ENCODE measurements around the gene LIME1. TPM values are rescaled to one million over a fixed set of nuclear protein-coding genes. Genes with fewer than 3 reads are reported as not detected.

The LIME1 gene
- total RNA-seq, 2 experiments from 2014 or later = 149 to 165 TPM

DNA sequence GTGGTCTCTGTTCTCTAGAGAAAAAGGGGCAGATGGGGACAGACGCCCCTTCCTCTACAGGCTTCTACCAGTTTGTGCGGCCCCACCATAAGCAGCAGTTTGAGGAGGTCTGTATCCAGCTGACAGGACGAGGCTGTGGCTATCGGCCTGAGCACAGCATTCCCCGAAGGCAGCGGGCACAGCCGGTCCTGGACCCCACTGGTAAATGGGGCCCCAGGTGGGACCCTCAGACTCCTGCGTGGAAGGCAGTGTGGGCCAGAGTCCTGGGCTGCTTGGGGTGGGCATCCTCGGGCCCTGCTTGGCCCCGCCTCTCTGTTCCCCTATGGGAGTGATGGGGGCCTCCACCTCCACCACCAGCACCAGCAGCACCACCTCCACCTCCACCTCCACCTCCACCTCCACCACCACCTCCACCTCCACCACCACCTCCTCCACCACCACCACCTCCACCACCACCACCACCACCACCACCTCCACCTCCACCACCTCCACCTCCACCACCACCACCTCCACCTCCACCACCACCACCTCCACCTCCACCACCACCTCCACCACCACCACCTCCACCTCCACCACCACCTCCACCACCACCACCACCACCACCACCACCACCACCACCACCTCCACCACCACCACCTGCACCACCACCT, 43.3 kb upstream of the LIME1 start:
- CTCF ChIA-PET = no interaction called here
- POLR2A ChIA-PET = no interaction called here
- Histone ChIP-seq H3K4me1 (ENCODE audit: insufficient read depth, low read length) (peaks cover 39% of the 10 kb centered on the region), H3K9me3 (ENCODE audit: control insufficient read depth in 1 of 2, insufficient read depth in 1 of 2, low read length in 2 of 2) (peaks cover 0 to 14% of the 10 kb centered on the region in 2 experiments), H3K36me3 (ENCODE audit: insufficient read depth, low read length) (no peaks in the 10 kb centered on the region), H3K4me3 (ENCODE audit: low read length) (no peak overlapping the region), H3K27me3 (ENCODE audit: control insufficient read depth in 1 of 2, insufficient read depth in 2 of 2, low read length in 2 of 2) (no peaks in the 10 kb centered on the region), H3K27ac (ENCODE audit: low read depth in 1 of 2, low read length in 2 of 2) (no peak overlapping the region)
- DNase-seq = peak in 1 of 14 experiments; percentile 20
- Mint-ChIP-seq H3K9me3 (no peaks in the 10 kb centered on the region), H3K4me3 (no peak overlapping the region), H3K27me3 (no peaks in the 10 kb centered on the region), H3K36me3 (ENCODE audit: low read depth) (peaks cover 4% of the 10 kb centered on the region), H3K27ac (no peak overlapping the region), H3K4me1 (ENCODE audit: low read depth) (peaks cover 4% of the 10 kb centered on the region)
- intact Hi-C loops (cut with DNase I, micrococcal nuclease) = no loop called here
- ATAC-seq (ENCODE audit: poor library complexity) = no peak
- TF ChIP-seq, protein P1, sequence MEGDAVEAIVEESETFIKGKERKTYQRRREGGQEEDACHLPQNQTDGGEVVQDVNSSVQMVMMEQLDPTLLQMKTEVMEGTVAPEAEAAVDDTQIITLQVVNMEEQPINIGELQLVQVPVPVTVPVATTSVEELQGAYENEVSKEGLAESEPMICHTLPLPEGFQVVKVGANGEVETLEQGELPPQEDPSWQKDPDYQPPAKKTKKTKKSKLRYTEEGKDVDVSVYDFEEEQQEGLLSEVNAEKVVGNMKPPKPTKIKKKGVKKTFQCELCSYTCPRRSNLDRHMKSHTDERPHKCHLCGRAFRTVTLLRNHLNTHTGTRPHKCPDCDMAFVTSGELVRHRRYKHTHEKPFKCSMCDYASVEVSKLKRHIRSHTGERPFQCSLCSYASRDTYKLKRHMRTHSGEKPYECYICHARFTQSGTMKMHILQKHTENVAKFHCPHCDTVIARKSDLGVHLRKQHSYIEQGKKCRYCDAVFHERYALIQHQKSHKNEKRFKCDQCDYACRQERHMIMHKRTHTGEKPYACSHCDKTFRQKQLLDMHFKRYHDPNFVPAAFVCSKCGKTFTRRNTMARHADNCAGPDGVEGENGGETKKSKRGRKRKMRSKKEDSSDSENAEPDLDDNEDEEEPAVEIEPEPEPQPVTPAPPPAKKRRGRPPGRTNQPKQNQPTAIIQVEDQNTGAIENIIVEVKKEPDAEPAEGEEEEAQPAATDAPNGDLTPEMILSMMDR (IDR thresholded peaks at IDR 0.05) = no peak

DNA sequence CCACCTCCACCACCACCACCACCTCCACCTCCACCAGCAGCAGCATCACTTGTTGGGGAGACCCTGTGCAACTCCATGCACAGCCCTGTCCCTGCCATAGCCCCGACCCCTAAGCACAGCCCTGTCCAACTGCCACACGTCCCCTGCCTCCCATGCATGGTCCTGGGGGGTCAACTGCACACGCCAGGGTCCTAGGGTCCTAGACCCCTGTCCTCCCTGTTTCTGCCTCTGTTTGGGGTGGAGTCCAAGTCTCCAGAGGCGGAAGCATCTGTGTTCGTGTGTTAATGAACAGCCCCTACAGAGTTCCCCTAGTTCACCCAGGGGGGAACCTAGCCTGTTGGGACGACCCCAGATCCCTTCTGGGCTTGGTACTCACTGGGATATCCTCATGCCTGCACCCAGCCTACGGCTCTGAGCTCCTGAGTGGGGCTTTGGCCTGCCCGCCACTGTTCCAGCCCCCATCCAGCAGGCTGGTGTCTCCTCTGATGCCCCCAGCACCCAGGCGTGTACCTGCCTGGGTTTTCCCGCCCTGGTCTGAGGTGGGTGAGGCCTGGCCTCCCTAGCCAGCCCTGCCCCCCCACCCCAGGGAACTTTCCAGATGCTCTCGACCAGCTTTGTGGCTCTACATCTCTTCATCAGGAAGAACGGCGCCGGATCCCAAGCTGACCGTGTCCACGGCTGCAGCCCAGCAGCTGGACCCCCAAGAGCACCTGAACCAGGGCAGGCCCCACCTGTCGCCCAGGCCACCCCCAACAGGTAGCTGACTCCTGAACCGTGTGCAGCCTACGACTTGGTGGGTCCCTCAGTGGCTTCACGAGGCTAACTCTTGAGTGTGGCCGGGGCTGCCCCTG, 42.5 kb upstream of the LIME1 start:
- no peak for ATAC-seq (ENCODE audit: poor library complexity)
- TF ChIP-seq, protein P1 (IDR thresholded peaks at IDR 0.05) = no peak
- intact Hi-C loops (cut with DNase I, micrococcal nuclease) = no loop called here
- CTCF ChIA-PET = no interaction called here
- H3K4me1 ChIP-seq (ENCODE audit: insufficient read depth, low read length) = peaks cover 45% of the 10 kb centered on the region
- H3K9me3 ChIP-seq (ENCODE audit: control insufficient read depth in 1 of 2, insufficient read depth in 1 of 2, low read length in 2 of 2) = peaks cover 0 to 14% of the 10 kb centered on the region in 2 experiments
- no peaks in the 10 kb centered on the region for H3K27me3 ChIP-seq (ENCODE audit: control insufficient read depth in 1 of 2, insufficient read depth in 2 of 2, low read length in 2 of 2)
- peaks cover 4% of the 10 kb centered on the region for H3K36me3 Mint-ChIP-seq (ENCODE audit: low read depth)
- H3K36me3 ChIP-seq (ENCODE audit: insufficient read depth, low read length) = no peaks in the 10 kb centered on the region
- peaks cover 4% of the 10 kb centered on the region for H3K4me1 Mint-ChIP-seq (ENCODE audit: low read depth)
- H3K4me3 ChIP-seq (ENCODE audit: low read length) = no peak overlapping the region
- no peaks in the 10 kb centered on the region for H3K27me3 Mint-ChIP-seq
- POLR2A ChIA-PET = no interaction called here
- H3K27ac ChIP-seq (ENCODE audit: low read depth in 1 of 2, low read length in 2 of 2) = no peak overlapping the region
- no peak overlapping the region for H3K27ac Mint-ChIP-seq
- H3K4me3 Mint-ChIP-seq = no peak overlapping the region
- no peaks in the 10 kb centered on the region for H3K9me3 Mint-ChIP-seq
- DNase-seq = peak in 1 of 14 experiments; percentile 24

DNA sequence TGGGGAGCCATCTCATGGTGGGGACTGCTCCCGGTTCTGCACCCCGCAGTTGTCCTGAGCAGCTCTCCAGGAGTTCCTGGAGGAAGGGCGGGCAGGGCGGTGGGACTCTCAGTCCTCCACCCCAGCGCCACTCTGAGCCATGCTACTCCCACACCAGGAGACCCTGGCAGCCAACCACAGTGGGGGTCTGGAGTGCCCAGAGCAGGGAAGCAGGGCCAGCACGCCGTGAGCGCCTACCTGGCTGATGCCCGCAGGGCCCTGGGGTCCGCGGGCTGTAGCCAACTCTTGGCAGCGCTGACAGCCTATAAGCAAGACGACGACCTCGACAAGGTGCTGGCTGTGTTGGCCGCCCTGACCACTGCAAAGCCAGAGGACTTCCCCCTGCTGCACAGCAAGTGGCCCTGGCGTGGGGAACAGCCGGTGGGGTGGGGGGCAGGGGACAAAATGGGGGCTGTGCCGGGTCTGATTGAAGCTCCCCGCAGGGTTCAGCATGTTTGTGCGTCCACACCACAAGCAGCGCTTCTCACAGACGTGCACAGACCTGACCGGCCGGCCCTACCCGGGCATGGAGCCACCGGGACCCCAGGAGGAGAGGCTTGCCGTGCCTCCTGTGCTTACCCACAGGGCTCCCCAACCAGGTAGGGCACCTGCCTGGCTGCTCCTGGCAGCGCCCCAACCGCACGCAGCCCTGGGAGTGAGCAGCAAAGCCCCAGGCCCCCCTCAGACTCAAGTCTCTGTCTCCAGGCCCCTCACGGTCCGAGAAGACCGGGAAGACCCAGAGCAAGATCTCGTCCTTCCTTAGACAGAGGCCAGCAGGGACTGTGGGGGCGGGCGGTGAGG, 41.7 kb upstream of the LIME1 start:
- intact Hi-C loops (cut with DNase I, micrococcal nuclease) = no loop called here
- CTCF ChIA-PET = no interaction called here
- TF ChIP-seq, protein P1 (IDR thresholded peaks at IDR 0.05) = no peak
- ATAC-seq (ENCODE audit: poor library complexity) = no peak
- Mint-ChIP-seq H3K4me1 (ENCODE audit: low read depth) (peaks cover 4% of the 10 kb centered on the region), H3K4me3 (no peak overlapping the region), H3K27me3 (no peaks in the 10 kb centered on the region), H3K27ac (no peak overlapping the region), H3K36me3 (ENCODE audit: low read depth) (peaks cover 4% of the 10 kb centered on the region), H3K9me3 (no peaks in the 10 kb centered on the region)
- Histone ChIP-seq H3K27ac (ENCODE audit: low read depth in 1 of 2, low read length in 2 of 2) (no peak overlapping the region), H3K4me1 (ENCODE audit: insufficient read depth, low read length) (peaks cover 54% of the 10 kb centered on the region), H3K36me3 (ENCODE audit: insufficient read depth, low read length) (peaks cover 2% of the 10 kb centered on the region), H3K4me3 (ENCODE audit: low read length) (no peak overlapping the region), H3K9me3 (ENCODE audit: control insufficient read depth in 1 of 2, insufficient read depth in 1 of 2, low read length in 2 of 2) (peaks cover 0 to 14% of the 10 kb centered on the region in 2 experiments), H3K27me3 (ENCODE audit: control insufficient read depth in 1 of 2, insufficient read depth in 2 of 2, low read length in 2 of 2) (no peaks in the 10 kb centered on the region)
- peak in 1 of 14 experiments; percentile 20 for DNase-seq
- POLR2A ChIA-PET = interaction anchor here (1.4 kb wide), 1 partner anchor 36 kb away, joined by 4 read pairs; the partner anchor contains the start of gene RTEL1
